Measurements from ENCODE around the gene MMP21.

MMP21 gene

DNA sequence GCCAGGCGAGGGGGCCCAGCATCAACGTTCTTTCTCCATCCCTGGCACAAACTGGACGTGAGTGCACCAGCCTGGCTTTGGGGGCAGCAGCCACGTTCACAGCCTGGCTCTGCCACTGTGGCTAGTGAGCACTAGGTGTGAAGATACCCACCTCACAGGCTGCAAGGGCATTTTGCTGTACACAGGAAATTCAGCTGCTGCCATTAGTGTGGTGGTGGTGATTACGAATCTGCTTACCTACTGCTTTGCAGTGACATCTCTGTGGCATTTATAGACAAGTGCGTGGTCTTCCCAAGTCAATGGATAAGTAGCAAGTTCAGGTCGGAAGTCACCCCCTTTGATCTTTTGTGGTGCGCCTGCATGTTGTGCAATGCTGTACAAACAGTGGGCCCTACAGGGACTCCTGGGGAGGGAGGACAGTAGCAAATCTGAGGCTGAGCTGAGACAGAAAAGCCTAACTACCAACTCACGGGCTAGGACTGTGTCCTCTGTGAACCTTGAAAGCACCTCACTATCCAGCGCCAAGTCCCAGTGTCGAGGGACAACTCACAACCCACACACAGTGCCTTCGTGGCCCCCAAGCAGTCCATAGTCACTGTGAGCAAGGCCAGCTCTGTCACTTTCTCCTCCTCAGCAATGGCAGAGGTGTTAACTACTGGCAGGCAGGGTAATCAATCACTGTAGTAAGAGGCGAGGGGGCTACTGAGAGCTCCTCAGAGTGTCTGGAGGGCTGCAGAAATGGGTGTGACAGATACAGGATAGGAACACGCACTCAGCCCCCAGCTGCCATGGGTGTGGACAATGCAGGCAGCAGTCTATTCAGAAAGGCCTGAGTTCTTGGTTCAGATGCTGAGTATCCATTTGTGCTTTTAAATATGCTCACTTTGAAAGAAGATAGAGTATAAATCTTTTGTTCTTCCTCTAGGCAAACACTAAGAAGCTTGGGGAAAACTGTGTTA lies 17.0 kb upstream of the MMP21 start:
- Histone ChIP-seq H3K27me3 (ENCODE audit: control insufficient read depth in 2 of 2, insufficient read depth in 2 of 2, low read length in 2 of 2) (no peaks in the 10 kb centered on the region), H3K4me1 (ENCODE audit: control insufficient read depth in 2 of 2, insufficient read depth in 2 of 2, low read length in 2 of 2) (no peaks in the 10 kb centered on the region), H3K9me3 (ENCODE audit: control insufficient read depth in 2 of 2, low read length in 2 of 2) (no peaks in the 10 kb centered on the region), H3K9ac (ENCODE audit: low read depth in 1 of 2, low read length in 2 of 2) (no peak overlapping the region), H3K4me3 (ENCODE audit: low read length in 2 of 2) (no peak overlapping the region), H3K36me3 (ENCODE audit: control insufficient read depth in 2 of 2, insufficient read depth in 2 of 2, low read length in 2 of 2) (peaks cover 20 to 48% of the 10 kb centered on the region in 2 donors), H3K27ac (ENCODE audit: low read depth in 2 of 2, low read length in 2 of 2) (no peak overlapping the region)

DNA sequence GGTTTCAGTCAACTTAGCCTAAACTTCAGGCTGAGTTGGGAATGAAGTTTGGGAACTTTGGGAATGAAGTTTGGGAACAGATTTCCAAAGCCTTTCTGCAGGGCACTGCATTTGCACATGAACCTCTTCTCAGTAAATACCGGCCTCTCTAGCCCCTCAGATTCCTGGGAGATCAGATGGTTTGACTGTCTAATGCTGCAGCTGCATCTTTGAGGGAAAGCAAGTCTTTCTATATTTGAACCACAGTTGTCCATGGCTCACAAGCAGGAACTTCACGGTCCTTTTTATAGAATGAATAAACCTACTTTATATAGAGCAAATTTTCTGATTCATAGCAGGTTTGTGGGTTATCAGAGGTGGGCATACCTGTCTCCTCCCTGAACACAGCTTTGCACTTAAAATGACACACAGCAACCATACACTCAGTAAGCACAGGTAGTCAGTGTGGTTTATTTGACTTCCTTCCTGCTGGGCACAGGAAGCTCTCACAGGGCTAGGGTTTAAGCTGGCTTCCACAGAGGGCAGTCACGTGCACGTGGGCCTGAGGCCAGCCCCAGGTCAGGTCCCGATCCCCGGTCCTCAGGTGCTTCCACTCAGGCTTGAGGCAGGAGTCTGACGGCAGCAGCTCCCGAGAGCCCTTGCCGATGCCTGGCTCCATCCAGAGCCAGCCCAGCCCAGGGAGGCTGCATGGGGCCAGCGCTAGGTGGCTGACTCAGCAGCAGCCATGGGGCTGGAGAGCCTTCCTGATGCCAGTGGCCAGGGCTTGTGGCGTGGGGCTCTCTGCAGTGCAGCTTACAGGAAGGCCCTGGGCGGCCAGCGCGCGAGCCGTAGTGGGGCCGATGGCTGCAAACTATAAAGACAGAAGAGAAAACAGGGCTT lies 12.8 kb upstream of the MMP21 start:
- no peaks in the 10 kb centered on the region for H3K27me3 ChIP-seq (ENCODE audit: control insufficient read depth in 2 of 2, insufficient read depth in 2 of 2, low read length in 2 of 2)
- H3K27ac ChIP-seq (ENCODE audit: low read depth in 2 of 2, low read length in 2 of 2), result no peak overlapping the region
- peaks cover 8 to 21% of the 10 kb centered on the region in 2 donors for H3K36me3 ChIP-seq (ENCODE audit: control insufficient read depth in 2 of 2, insufficient read depth in 2 of 2, low read length in 2 of 2)
- H3K4me1 ChIP-seq (ENCODE audit: control insufficient read depth in 2 of 2, insufficient read depth in 2 of 2, low read length in 2 of 2), result no peaks in the 10 kb centered on the region
- H3K9ac ChIP-seq (ENCODE audit: low read depth in 1 of 2, low read length in 2 of 2), result no peak overlapping the region
- H3K4me3 ChIP-seq (ENCODE audit: low read length in 2 of 2), result no peak overlapping the region
- H3K9me3 ChIP-seq (ENCODE audit: control insufficient read depth in 2 of 2, low read length in 2 of 2), result no peaks in the 10 kb centered on the region

DNA sequence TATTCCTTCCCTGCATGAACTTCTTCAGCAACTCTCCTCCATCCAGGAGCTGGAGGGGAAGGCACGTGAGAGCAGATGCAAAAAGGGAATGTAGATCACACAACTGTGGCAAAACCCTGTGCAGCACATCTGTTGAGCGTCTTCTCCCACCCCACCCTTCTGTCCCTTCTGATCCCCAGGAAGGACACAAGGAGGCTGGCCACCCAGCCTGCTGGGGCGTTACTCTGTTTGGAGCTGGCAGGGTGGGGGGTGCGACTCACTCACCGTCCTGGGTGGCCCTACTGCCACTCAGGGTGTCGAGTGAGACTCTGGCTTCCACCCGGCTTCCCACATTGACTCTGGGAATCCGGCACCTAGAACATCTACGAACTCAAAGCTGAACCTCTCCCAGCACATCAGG lies 10.2 kb upstream of the MMP21 start:
- no peak overlapping the region for H3K9ac ChIP-seq (ENCODE audit: low read depth in 1 of 2, low read length in 2 of 2)
- H3K36me3 ChIP-seq (ENCODE audit: control insufficient read depth in 2 of 2, insufficient read depth in 2 of 2, low read length in 2 of 2), result peaks cover 0 to 11% of the 10 kb centered on the region in 2 donors
- H3K9me3 ChIP-seq (ENCODE audit: control insufficient read depth in 2 of 2, low read length in 2 of 2), result no peaks in the 10 kb centered on the region
- H3K27ac ChIP-seq (ENCODE audit: low read depth in 2 of 2, low read length in 2 of 2), result no peak overlapping the region
- no peak overlapping the region for H3K4me3 ChIP-seq (ENCODE audit: low read length in 2 of 2)
- H3K27me3 ChIP-seq (ENCODE audit: control insufficient read depth in 2 of 2, insufficient read depth in 2 of 2, low read length in 2 of 2), result no peaks in the 10 kb centered on the region
- no peaks in the 10 kb centered on the region for H3K4me1 ChIP-seq (ENCODE audit: control insufficient read depth in 2 of 2, insufficient read depth in 2 of 2, low read length in 2 of 2)

DNA sequence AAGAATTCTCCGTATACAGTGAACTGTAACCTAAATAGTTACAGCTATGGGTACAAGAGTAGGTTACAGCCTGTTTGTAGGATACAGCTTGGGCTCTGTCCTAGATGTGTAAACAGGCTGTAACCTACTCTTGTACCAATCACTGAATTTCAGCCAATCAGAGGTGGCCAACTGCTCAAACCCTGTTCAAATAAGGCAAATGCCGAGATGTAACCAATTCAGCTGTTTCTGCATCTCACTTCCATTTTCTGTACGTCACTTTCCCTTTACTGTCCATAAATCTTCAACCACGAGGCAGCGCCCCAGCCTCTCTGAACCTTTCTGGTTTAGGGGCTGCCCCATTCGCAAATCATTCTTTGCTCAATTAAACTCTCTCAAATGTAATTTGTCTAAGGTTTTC lies 8.3 kb upstream of the MMP21 start:
- Histone ChIP-seq H3K9ac (ENCODE audit: low read depth in 1 of 2, low read length in 2 of 2) (no peak overlapping the region), H3K4me1 (ENCODE audit: control insufficient read depth in 2 of 2, insufficient read depth in 2 of 2, low read length in 2 of 2) (no peaks in the 10 kb centered on the region), H3K27ac (ENCODE audit: low read depth in 2 of 2, low read length in 2 of 2) (no peak overlapping the region), H3K9me3 (ENCODE audit: control insufficient read depth in 2 of 2, low read length in 2 of 2) (no peaks in the 10 kb centered on the region), H3K36me3 (ENCODE audit: control insufficient read depth in 2 of 2, insufficient read depth in 2 of 2, low read length in 2 of 2) (peaks cover 0 to 4% of the 10 kb centered on the region in 2 donors), H3K27me3 (ENCODE audit: control insufficient read depth in 2 of 2, insufficient read depth in 2 of 2, low read length in 2 of 2) (no peaks in the 10 kb centered on the region), H3K4me3 (ENCODE audit: low read length in 2 of 2) (no peak overlapping the region)

DNA sequence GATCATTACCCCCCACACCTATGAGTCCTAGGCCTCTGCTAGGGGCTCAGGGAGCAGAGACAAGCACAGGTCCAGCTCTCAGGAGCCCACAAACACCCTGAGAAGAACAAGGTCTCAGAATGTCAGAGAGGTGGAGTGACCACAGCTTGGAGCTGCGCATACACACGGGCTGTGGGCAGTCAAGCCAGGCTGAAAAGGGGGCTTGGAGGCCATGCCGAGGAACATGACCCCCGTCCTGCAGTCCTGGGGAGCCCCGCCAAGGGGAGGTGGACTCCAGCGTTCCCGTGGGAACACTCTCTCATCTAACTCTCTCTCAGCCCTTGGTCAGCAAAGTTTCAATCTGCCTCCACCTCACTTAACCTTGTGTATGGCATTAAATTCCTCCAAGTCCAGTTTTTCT lies 7.8 kb upstream of the MMP21 start:
- Histone ChIP-seq H3K36me3 (ENCODE audit: control insufficient read depth in 2 of 2, insufficient read depth in 2 of 2, low read length in 2 of 2) (peaks cover 0 to 4% of the 10 kb centered on the region in 2 donors), H3K4me1 (ENCODE audit: control insufficient read depth in 2 of 2, insufficient read depth in 2 of 2, low read length in 2 of 2) (no peaks in the 10 kb centered on the region), H3K27me3 (ENCODE audit: control insufficient read depth in 2 of 2, insufficient read depth in 2 of 2, low read length in 2 of 2) (no peaks in the 10 kb centered on the region), H3K9me3 (ENCODE audit: control insufficient read depth in 2 of 2, low read length in 2 of 2) (no peaks in the 10 kb centered on the region), H3K4me3 (ENCODE audit: low read length in 2 of 2) (no peak overlapping the region), H3K9ac (ENCODE audit: low read depth in 1 of 2, low read length in 2 of 2) (no peak overlapping the region), H3K27ac (ENCODE audit: low read depth in 2 of 2, low read length in 2 of 2) (no peak overlapping the region)

DNA sequence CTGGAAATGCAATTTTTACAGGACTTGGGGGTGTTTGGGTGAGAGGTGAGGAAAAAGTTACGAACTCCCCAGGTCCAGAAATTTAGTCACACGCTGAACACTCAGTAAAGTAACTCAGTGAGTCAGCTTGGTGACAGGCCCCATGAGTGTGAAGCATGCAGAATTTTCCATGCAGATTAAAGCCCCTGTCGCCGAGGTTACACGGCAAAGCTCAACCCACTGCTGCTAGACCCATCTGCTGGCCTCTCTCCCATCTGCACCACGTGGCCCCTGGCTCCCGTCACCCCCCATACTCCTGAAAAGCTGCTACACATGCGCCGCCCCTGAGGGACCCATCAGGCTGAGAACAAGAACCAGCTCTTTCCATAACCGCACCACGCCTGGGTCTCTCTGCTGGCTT lies 7.0 kb upstream of the MMP21 start:
- no peaks in the 10 kb centered on the region for H3K27me3 ChIP-seq (ENCODE audit: control insufficient read depth in 2 of 2, insufficient read depth in 2 of 2, low read length in 2 of 2)
- H3K9ac ChIP-seq (ENCODE audit: low read depth in 1 of 2, low read length in 2 of 2), result no peak overlapping the region
- H3K27ac ChIP-seq (ENCODE audit: low read depth in 2 of 2, low read length in 2 of 2), result no peak overlapping the region
- H3K4me3 ChIP-seq (ENCODE audit: low read length in 2 of 2), result no peak overlapping the region
- H3K4me1 ChIP-seq (ENCODE audit: control insufficient read depth in 2 of 2, insufficient read depth in 2 of 2, low read length in 2 of 2), result no peaks in the 10 kb centered on the region
- no peaks in the 10 kb centered on the region for H3K36me3 ChIP-seq (ENCODE audit: control insufficient read depth in 2 of 2, insufficient read depth in 2 of 2, low read length in 2 of 2)
- no peaks in the 10 kb centered on the region for H3K9me3 ChIP-seq (ENCODE audit: control insufficient read depth in 2 of 2, low read length in 2 of 2)

DNA sequence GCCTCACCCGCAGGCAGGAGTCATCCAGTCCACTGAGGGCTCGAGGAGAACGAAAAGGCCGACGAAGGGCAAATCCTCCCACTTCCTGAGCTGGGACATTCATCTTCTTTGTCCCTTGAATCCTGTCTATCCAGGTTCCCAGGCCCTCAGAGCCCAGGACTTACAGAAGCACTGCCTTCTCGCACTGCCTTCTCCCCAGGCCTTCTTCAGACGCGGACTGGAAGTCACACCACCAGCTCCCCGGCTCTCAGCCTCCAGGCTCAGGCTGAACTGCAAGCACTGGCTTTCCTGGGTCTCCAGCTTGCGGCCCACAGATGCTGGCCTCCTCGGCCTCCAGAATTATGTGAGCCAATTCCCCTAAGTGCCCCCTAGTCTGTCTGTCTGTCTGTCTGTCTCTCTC lies 6.4 kb upstream of the MMP21 start:
- Histone ChIP-seq H3K9me3 (ENCODE audit: control insufficient read depth in 2 of 2, low read length in 2 of 2) (no peaks in the 10 kb centered on the region), H3K9ac (ENCODE audit: low read depth in 1 of 2, low read length in 2 of 2) (no peak overlapping the region), H3K27ac (ENCODE audit: low read depth in 2 of 2, low read length in 2 of 2) (no peak overlapping the region), H3K4me1 (ENCODE audit: control insufficient read depth in 2 of 2, insufficient read depth in 2 of 2, low read length in 2 of 2) (no peaks in the 10 kb centered on the region), H3K36me3 (ENCODE audit: control insufficient read depth in 2 of 2, insufficient read depth in 2 of 2, low read length in 2 of 2) (no peaks in the 10 kb centered on the region), H3K4me3 (ENCODE audit: low read length in 2 of 2) (no peak overlapping the region), H3K27me3 (ENCODE audit: control insufficient read depth in 2 of 2, insufficient read depth in 2 of 2, low read length in 2 of 2) (no peaks in the 10 kb centered on the region)

DNA sequence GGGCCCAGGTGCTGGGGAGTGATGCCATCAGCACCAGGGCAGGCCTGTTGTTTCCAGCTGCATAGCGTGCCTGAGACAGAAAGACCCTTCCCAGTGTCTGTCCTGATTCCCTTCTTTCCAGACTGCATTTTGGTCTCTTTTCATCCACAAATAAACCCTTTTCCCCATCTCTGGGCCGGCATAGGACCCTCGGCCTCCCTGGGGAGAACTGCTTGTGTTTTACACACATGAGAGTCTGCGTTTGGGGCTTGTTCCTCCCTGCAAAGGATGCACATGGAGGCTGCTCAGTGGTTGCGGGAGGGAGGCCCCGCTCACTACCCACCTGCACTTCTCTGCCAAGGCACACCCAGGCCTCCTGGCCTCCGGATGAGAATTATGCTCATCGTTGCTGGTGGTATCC lies 5.8 kb upstream of the MMP21 start:
- Histone ChIP-seq H3K27me3 (ENCODE audit: control insufficient read depth in 2 of 2, insufficient read depth in 2 of 2, low read length in 2 of 2) (no peaks in the 10 kb centered on the region), H3K4me3 (ENCODE audit: low read length in 2 of 2) (no peak overlapping the region), H3K36me3 (ENCODE audit: control insufficient read depth in 2 of 2, insufficient read depth in 2 of 2, low read length in 2 of 2) (no peaks in the 10 kb centered on the region), H3K9me3 (ENCODE audit: control insufficient read depth in 2 of 2, low read length in 2 of 2) (no peaks in the 10 kb centered on the region), H3K4me1 (ENCODE audit: control insufficient read depth in 2 of 2, insufficient read depth in 2 of 2, low read length in 2 of 2) (no peaks in the 10 kb centered on the region), H3K27ac (ENCODE audit: low read depth in 2 of 2, low read length in 2 of 2) (no peak overlapping the region), H3K9ac (ENCODE audit: low read depth in 1 of 2, low read length in 2 of 2) (no peak overlapping the region)

DNA sequence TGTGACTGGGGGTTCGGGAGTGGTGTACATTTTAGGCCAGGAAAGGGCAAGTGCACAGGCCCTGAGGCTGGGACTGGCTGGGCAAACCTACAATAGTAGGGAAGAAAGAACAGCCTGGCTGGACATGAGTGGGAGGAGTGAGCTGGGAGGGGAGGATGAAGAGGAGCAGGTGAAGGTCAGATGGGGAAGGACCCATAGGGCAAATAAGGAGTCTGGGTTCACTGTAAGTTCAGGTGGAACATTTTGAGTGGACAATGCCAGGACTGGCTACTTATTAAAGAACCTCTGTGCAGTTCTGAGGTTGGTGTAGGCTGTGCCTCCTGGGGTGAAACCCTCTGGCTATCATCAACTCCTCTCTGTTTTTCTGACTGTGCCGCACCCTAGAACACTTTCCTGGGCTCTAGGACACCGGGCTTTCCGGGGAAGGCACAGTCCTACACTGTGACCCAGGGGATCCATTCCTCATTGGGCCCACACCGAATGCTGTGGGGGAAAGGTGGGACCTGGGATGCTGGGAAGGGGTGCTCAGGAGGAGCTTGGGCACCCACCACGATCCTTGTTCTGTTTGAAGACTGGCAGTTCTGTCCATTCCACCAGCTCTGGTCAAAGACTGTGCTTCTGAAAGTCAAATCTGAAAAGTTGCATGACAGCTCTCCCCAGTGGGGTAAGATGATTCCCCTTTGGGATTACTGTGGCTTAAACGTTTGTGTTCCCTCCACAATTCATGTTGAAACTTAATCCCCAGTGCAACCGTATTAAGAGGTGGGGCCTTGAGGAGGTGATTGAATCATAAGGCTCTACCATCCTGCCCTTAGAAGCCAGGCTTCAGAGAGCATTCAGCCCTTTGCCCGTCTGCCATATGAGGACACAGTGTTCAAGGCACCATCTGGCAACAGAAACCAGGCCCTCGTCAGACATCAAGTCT lies 4.0 kb upstream of the MMP21 start:
- H3K27ac ChIP-seq (ENCODE audit: low read depth in 2 of 2, low read length in 2 of 2), result no peak overlapping the region
- H3K9ac ChIP-seq (ENCODE audit: low read depth in 1 of 2, low read length in 2 of 2), result no peak overlapping the region
- no peaks in the 10 kb centered on the region for H3K27me3 ChIP-seq (ENCODE audit: control insufficient read depth in 2 of 2, insufficient read depth in 2 of 2, low read length in 2 of 2)
- no peak overlapping the region for H3K4me3 ChIP-seq (ENCODE audit: low read length in 2 of 2)
- H3K4me1 ChIP-seq (ENCODE audit: control insufficient read depth in 2 of 2, insufficient read depth in 2 of 2, low read length in 2 of 2), result no peaks in the 10 kb centered on the region
- H3K36me3 ChIP-seq (ENCODE audit: control insufficient read depth in 2 of 2, insufficient read depth in 2 of 2, low read length in 2 of 2), result no peaks in the 10 kb centered on the region
- no peaks in the 10 kb centered on the region for H3K9me3 ChIP-seq (ENCODE audit: control insufficient read depth in 2 of 2, low read length in 2 of 2)

Data from mucosa of rectum (tissue), 2 donors.